Keratinocyte (primary cell): ENCODE results near the gene JCAD. TPM values are rescaled to one million over a fixed set of nuclear protein-coding genes. Genes with fewer than 3 reads are reported as not detected.

Source experiments
- DNase-seq: peaks from one replicate; pipeline ENCODE4 v3.0.0-alpha.2; 2011; ENCODE audit warnings: low read depth, missing footprints, low spot score
- FAIRE-seq: peaks from 2 replicates; lab custom pipeline; 2011; peaks lifted over from hg19 to GRCh38; lab: Jason Lieb, UNC
- H2AFZ ChIP-seq: 2 replicates; pipeline ENCODE4 v1.6.0; 2012; ENCODE audit warnings: low read length, control low read depth, inconsistent platforms; ENCODE audit not compliant: control insufficient read depth
- H3K27ac ChIP-seq: 2 replicates; pipeline ENCODE4 v1.5.1; 2011; ENCODE audit warnings: low read length; ENCODE audit not compliant: control insufficient read depth, insufficient read depth
- H3K27me3 ChIP-seq: 3 replicates; pipeline ENCODE4 v1.6.0; 2011; ENCODE audit warnings: low read length; ENCODE audit not compliant: control insufficient read depth, insufficient read depth; ENCODE audit errors: extremely low read depth
- H3K36me3 ChIP-seq, 2 experiments: 2 replicates in 1 of 2; 3 replicates in 1 of 2; pipeline ENCODE4 v1.5.1; 2011; ENCODE audit warnings: low read length in 2 of 2, mild to moderate bottlenecking in 1 of 2; ENCODE audit not compliant: control insufficient read depth in 2 of 2, insufficient read depth in 2 of 2; ENCODE audit errors: extremely low read depth in 1 of 2
- H3K4me1 ChIP-seq: 3 replicates; pipeline ENCODE4 v1.5.1; 2011; ENCODE audit warnings: low read length; ENCODE audit not compliant: control insufficient read depth, insufficient read depth; ENCODE audit errors: extremely low read depth
- H3K4me2 ChIP-seq: 3 replicates; pipeline ENCODE4 v1.6.0; 2011; ENCODE audit warnings: low read depth, low read length; ENCODE audit not compliant: control insufficient read depth, insufficient read depth; ENCODE audit errors: extremely low read depth
- H3K4me3 ChIP-seq, 3 experiments: fragments of 200-600 bp in 1 of 3; sonication (generic) in 1 of 3; 2 replicates in 2 of 3; 3 replicates in 1 of 3; pipeline ENCODE4 v1.5.1; 2011 to 2016; ENCODE audit warnings: low read length in 3 of 3, mild to moderate bottlenecking in 3 of 3, control low read depth in 2 of 3, inconsistent platforms in 1 of 3, low read depth in 1 of 3, mixed read lengths in 1 of 3, mixed run types in 1 of 3, moderate library complexity in 1 of 3; ENCODE audit not compliant: control insufficient read depth in 2 of 3, insufficient read depth in 2 of 3; ENCODE audit errors: extremely low read depth in 1 of 3
- H3K79me2 ChIP-seq: 2 replicates; pipeline ENCODE4 v1.6.0; 2012; ENCODE audit warnings: low read length; ENCODE audit not compliant: control insufficient read depth, insufficient read depth
- H3K9ac ChIP-seq: 3 replicates; pipeline ENCODE4 v1.6.0; 2011; ENCODE audit warnings: low read length; ENCODE audit not compliant: control insufficient read depth, insufficient read depth; ENCODE audit errors: extremely low read depth
- H3K9me1 ChIP-seq: 3 replicates; pipeline ENCODE4 v1.6.0; 2011; ENCODE audit warnings: low read length; ENCODE audit not compliant: control insufficient read depth, insufficient read depth; ENCODE audit errors: extremely low read depth
- H3K9me3 ChIP-seq: 2 replicates; pipeline ENCODE4 v1.5.1; 2012; ENCODE audit warnings: low read depth, low read length; ENCODE audit not compliant: control insufficient read depth
- H4K20me1 ChIP-seq: 3 replicates; pipeline ENCODE4 v1.6.0; 2011; ENCODE audit warnings: low read length; ENCODE audit not compliant: control insufficient read depth, insufficient read depth; ENCODE audit errors: extremely low read depth
- CTCF ChIP-seq, 3 experiments: IDR thresholded peaks in 1 of 3; conservative IDR thresholded peaks in 1 of 3; optimal IDR thresholded peaks in 1 of 3; 2 replicates in 2 of 3; 3 replicates in 1 of 3; pipeline versions ENCODE3 to v1.5.1; 2011; ENCODE audit warnings: low read length in 3 of 3, mild to moderate bottlenecking in 3 of 3, moderate library complexity in 2 of 3, control low read depth in 1 of 3, inconsistent platforms in 1 of 3; ENCODE audit not compliant: insufficient read depth in 2 of 3; ENCODE audit errors: extremely low read depth in 1 of 3
- EZH2 ChIP-seq: IDR thresholded peaks from one replicate; pipeline ENCODE4 v1.6.1; 2012; ENCODE audit warnings: inconsistent platforms, mild to moderate bottlenecking, low read length, moderate library complexity
- dilution Hi-C: fragments of 300-500 bp; cut with MboI; formaldehyde crosslinking; loops from one replicate; pipeline ENCODE4 v1.7.0; 2020; ENCODE audit warnings: low sequenced_read_pairs; ENCODE audit not compliant: extremely low pct_ligation_motif_present
- polyA plus RNA-seq, 5 experiments: library from polyadenylated mRNA; depleted of rRNA in 3 of 5; stranded (reverse) in 3 of 5; stranded (forward) in 1 of 5; unstranded in 1 of 5; fragments of >200 nt; gene quantifications; 1 replicate in 1 of 5; 2 replicates in 3 of 5; 3 replicates in 1 of 5; pipeline versions ENCODE4 v1.2.1 to v1.2.3, GENCODE V29; 2011 to 2012; ENCODE audit warnings: missing spikeins in 2 of 5, low read depth in 1 of 5, low replicate concordance in 1 of 5

The JCAD gene
- polyA plus RNA-seq, 1 donor (not counting 4 experiments of a cell fraction or from before 2014, with no cell fraction given), result 0.10 TPM

GRCh38 chr10:30047430-30047829 is 12.0 kb downstream of the JCAD start:
- no peaks in the 10 kb centered on the region for H3K79me2 ChIP-seq
- H3K27ac ChIP-seq, result no peak overlapping the region
- no peaks in the 10 kb centered on the region for H4K20me1 ChIP-seq
- no peak overlapping the region for H2AFZ ChIP-seq
- H3K4me1 ChIP-seq, result no peaks in the 10 kb centered on the region
- no peak overlapping the region for H3K4me2 ChIP-seq
- no peak for TF ChIP-seq CTCF (optimal IDR thresholded peaks at IDR 0.05 in 1 of 3, IDR thresholded peaks at IDR 0.05 in 1 of 3, conservative IDR thresholded peaks at IDR 0.05 in 1 of 3; ENCODE audit: extremely low read depth in 1 of 3, insufficient read depth in 2 of 3, low read length in 3 of 3)
- TF ChIP-seq EZH2, result no peak
- H3K9ac ChIP-seq, result no peak overlapping the region
- DNase-seq (no peak), FAIRE-seq (no peak)
- no peaks in the 10 kb centered on the region for H3K36me3 ChIP-seq
- H3K4me3 ChIP-seq, result no peak overlapping the region
- no peaks in the 10 kb centered on the region for H3K9me3 ChIP-seq
- dilution Hi-C loops, result no loop called here
- H3K9me1 ChIP-seq, result no peaks in the 10 kb centered on the region
- no peaks in the 10 kb centered on the region for H3K27me3 ChIP-seq

GRCh38 chr10:30046476-30046875 is 12.9 kb downstream of the JCAD start:
- Histone ChIP-seq H3K27ac (no peak overlapping the region), H3K27me3 (no peaks in the 10 kb centered on the region), H3K9me1 (no peaks in the 10 kb centered on the region), H3K79me2 (no peaks in the 10 kb centered on the region), H3K4me1 (no peaks in the 10 kb centered on the region), H2AFZ (no peak overlapping the region), H3K36me3 (no peaks in the 10 kb centered on the region), H3K9ac (no peak overlapping the region), H4K20me1 (no peaks in the 10 kb centered on the region), H3K9me3 (no peaks in the 10 kb centered on the region), H3K4me2 (no peak overlapping the region), H3K4me3 (no peak overlapping the region)
- FAIRE-seq (no peak), DNase-seq (no peak)
- dilution Hi-C loops, result no loop called here
- TF ChIP-seq EZH2 (no peak), CTCF (optimal IDR thresholded peaks at IDR 0.05 in 1 of 3, IDR thresholded peaks at IDR 0.05 in 1 of 3, conservative IDR thresholded peaks at IDR 0.05 in 1 of 3; ENCODE audit: extremely low read depth in 1 of 3, insufficient read depth in 2 of 3, low read length in 3 of 3) (no peak)
